ENCODE data around the gene JPH2.

DNA sequence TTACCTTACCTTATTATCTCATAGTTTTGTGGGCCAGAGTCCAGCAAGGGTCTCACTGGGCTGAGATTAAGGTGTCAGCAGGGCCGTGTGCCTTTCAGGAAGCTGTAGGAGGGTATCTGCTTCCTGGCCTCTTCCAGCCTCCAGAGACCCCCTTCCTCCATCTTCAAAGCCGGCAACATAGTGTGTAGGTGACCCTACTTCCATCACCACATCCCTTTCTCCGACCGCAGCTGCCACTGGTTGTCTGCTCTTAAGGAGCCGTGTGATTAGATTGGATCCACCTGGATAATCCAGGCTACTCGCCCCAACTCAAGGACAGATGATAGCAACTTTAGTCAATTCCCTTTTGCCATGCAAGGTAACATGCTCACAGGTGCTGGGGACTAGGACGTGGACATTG is 91.2 kb downstream of the JPH2 start:
- TF ChIP-seq EZH2 (IDR thresholded peaks at IDR 0.05; ENCODE audit: low read length, unreplicated experiment) (no peak), EZH2phosphoT487 (IDR thresholded peaks at IDR 0.05; ENCODE audit: borderline replicate concordance, low read length) (no peak)
- TF ChIP-seq, protein P1, sequence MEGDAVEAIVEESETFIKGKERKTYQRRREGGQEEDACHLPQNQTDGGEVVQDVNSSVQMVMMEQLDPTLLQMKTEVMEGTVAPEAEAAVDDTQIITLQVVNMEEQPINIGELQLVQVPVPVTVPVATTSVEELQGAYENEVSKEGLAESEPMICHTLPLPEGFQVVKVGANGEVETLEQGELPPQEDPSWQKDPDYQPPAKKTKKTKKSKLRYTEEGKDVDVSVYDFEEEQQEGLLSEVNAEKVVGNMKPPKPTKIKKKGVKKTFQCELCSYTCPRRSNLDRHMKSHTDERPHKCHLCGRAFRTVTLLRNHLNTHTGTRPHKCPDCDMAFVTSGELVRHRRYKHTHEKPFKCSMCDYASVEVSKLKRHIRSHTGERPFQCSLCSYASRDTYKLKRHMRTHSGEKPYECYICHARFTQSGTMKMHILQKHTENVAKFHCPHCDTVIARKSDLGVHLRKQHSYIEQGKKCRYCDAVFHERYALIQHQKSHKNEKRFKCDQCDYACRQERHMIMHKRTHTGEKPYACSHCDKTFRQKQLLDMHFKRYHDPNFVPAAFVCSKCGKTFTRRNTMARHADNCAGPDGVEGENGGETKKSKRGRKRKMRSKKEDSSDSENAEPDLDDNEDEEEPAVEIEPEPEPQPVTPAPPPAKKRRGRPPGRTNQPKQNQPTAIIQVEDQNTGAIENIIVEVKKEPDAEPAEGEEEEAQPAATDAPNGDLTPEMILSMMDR (conservative IDR thresholded peaks at IDR 0.05; ENCODE audit: low read depth, low read length) = no peak

Data from PC-3 (cell line).